ENCODE data around the gene TMEM198.

The TMEM198 gene

GRCh38 chr2:219533930-219534661 is 9.7 kb upstream of the TMEM198 start:
- no peaks in the 10 kb centered on the region for H3K9me3 ChIP-seq (ENCODE audit: low read depth, low read length)
- no peak overlapping the region for H3K27ac ChIP-seq
- no peak overlapping the region for H3K4me3 ChIP-seq
- TF ChIP-seq EZH2 (IDR thresholded peaks at IDR 0.05) (no peak), POLR2AphosphoS5 (IDR thresholded peaks at IDR 0.05; ENCODE audit: borderline replicate concordance, low read depth, low read length) (no peak), FOXP2 (optimal IDR thresholded peaks at IDR 0.05; ENCODE audit: control extremely low read depth, extremely low read length, insufficient read depth) (no peak)
- no peaks in the 10 kb centered on the region for H3K36me3 ChIP-seq (ENCODE audit: insufficient read depth, low read length)
- H3K9ac ChIP-seq (ENCODE audit: insufficient read length) = no peak overlapping the region
- DNase-seq (ENCODE audit: low read depth, low spot score) = no peak

DNA sequence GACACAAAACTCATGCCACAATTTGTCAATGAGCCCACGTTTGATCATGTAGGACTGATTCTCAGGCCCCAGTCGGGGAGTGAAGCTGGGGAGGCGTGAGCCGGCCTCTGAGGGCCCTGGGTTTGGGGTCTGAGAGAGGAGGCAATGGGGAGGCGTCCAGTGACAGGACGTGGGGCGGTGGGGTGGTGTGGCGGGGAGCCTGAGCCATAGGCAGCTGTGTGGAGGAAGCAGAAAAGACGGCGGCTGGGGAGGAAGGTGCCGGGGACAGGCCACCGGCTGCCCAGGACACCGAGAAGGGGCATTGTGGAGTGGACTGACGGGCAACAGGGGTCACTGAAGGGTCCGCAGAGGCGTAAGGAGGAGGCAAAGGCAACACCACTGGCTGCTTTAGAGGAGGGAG is 7.4 kb upstream of the TMEM198 start:
- Histone ChIP-seq H3K9me3 (ENCODE audit: low read depth, low read length) (no peaks in the 10 kb centered on the region), H3K9ac (ENCODE audit: insufficient read length) (no peak overlapping the region), H3K27ac (no peak overlapping the region), H3K4me3 (no peak overlapping the region), H3K36me3 (ENCODE audit: insufficient read depth, low read length) (no peaks in the 10 kb centered on the region)
- no peak for DNase-seq (ENCODE audit: low read depth, low spot score)
- TF ChIP-seq FOXP2 (optimal IDR thresholded peaks at IDR 0.05; ENCODE audit: control extremely low read depth, extremely low read length, insufficient read depth) (no peak), EZH2 (IDR thresholded peaks at IDR 0.05) (no peak), POLR2AphosphoS5 (IDR thresholded peaks at IDR 0.05; ENCODE audit: borderline replicate concordance, low read depth, low read length) (no peak)

GRCh38 chr2:219536967-219537366 is 6.9 kb upstream of the TMEM198 start:
- no peak overlapping the region for H3K9ac ChIP-seq (ENCODE audit: insufficient read length)
- no peak overlapping the region for H3K4me3 ChIP-seq
- no peaks in the 10 kb centered on the region for H3K9me3 ChIP-seq (ENCODE audit: low read depth, low read length)
- DNase-seq (ENCODE audit: low read depth, low spot score) = no peak
- TF ChIP-seq EZH2 (IDR thresholded peaks at IDR 0.05) (no peak), POLR2AphosphoS5 (IDR thresholded peaks at IDR 0.05; ENCODE audit: borderline replicate concordance, low read depth, low read length) (no peak), FOXP2 (optimal IDR thresholded peaks at IDR 0.05; ENCODE audit: control extremely low read depth, extremely low read length, insufficient read depth) (no peak)
- no peak overlapping the region for H3K27ac ChIP-seq
- H3K36me3 ChIP-seq (ENCODE audit: insufficient read depth, low read length) = no peaks in the 10 kb centered on the region

- peak overlapping the region; percentile 59 for H3K4me3 ChIP-seq
- peak overlapping the region; percentile 57 for H3K9ac ChIP-seq (ENCODE audit: insufficient read length)
- no peaks in the 10 kb centered on the region for H3K36me3 ChIP-seq (ENCODE audit: insufficient read depth, low read length)
- TF ChIP-seq POLR2AphosphoS5 (IDR thresholded peaks at IDR 0.05; ENCODE audit: borderline replicate concordance, low read depth, low read length) = no peak
- TF ChIP-seq FOXP2 (optimal IDR thresholded peaks at IDR 0.05; ENCODE audit: control extremely low read depth, extremely low read length, insufficient read depth) = no peak
- TF ChIP-seq EZH2 (IDR thresholded peaks at IDR 0.05) = no peak
- peak overlapping the region; percentile 80 for H3K27ac ChIP-seq
- H3K9me3 ChIP-seq (ENCODE audit: low read depth, low read length) = no peaks in the 10 kb centered on the region
- DNase-seq (ENCODE audit: low read depth, low spot score) = no peak
Observed at GRCh38 chr2:219537657-219538488, 6.0 kb upstream of the TMEM198 start.

DNA sequence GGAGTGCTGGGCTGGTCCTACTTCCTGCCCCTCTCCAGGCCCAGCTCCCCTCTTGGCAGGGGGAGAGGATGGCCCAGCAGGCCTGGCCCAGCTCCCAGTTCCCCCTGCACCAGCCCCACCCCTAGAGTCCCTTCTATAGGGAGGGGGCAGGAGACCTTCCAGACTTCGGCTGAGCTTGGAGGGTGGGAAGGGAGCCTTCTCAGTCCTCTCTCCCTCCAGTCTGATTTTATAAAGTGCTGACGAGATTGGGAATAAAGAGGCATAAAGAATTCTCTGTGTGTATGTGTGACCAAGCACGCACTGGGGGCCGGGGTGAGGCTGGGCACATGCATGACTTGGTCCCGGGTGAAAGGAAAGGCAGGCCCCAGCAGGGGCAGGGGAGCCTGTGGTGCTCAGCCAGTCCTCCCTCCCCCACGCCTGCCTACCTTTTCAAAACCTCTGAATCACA is 5.3 kb upstream of the TMEM198 start:
- Histone ChIP-seq H3K9ac (ENCODE audit: insufficient read length) (peak overlapping the region; percentile 57), H3K36me3 (ENCODE audit: insufficient read depth, low read length) (no peaks in the 10 kb centered on the region), H3K9me3 (ENCODE audit: low read depth, low read length) (no peaks in the 10 kb centered on the region), H3K4me3 (peak overlapping the region; percentile 59), H3K27ac (peak overlapping the region; percentile 80)
- peak; percentile 22 for TF ChIP-seq FOXP2 (optimal IDR thresholded peaks at IDR 0.05; ENCODE audit: control extremely low read depth, extremely low read length, insufficient read depth)
- TF ChIP-seq POLR2AphosphoS5 (IDR thresholded peaks at IDR 0.05; ENCODE audit: borderline replicate concordance, low read depth, low read length) = no peak
- no peak for TF ChIP-seq EZH2 (IDR thresholded peaks at IDR 0.05)
- DNase-seq (ENCODE audit: low read depth, low spot score) = no peak

DNA sequence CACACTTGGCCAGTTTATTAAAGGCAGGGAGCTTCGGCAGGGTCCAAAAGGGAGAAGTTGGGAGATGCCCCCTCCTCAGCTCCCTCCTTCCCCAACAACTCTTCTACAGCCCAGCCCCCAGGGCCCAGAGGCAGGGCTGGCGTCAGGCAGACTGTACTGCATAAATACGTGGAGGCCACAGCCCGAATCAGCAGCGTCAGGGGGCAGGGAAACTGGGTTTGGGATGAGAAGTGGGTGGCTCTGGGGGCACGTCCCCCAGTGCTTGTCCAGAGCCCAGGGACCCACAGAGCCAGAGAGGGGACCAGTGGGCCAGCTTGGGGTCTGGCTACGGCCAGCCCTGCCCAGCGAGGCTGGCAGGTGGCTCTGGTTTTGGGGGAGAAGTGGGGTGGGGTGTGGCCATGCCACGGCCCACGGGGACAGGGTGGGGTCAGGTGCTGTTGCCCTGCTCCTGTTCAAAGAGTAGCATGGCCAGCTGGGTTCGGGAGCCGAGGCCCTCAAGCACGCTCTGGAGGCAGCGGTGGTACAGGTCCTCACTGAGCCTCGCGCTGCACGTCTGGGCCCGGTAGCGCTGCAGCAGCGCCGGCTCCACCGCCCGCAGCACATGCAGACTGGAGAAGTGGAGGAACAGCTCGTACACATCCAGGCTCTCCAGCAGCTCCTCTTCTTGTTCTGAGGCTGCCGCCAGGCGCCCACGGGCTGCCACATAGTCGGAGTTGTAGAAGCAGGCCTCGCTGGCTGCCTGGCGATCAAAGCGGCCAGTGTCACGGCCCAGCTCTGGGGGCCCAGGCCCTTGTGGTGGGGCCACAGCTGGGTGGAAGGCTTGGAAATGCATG is 4.7 kb upstream of the TMEM198 start:
- no peak for TF ChIP-seq FOXP2 (optimal IDR thresholded peaks at IDR 0.05; ENCODE audit: control extremely low read depth, extremely low read length, insufficient read depth)
- TF ChIP-seq POLR2AphosphoS5 (IDR thresholded peaks at IDR 0.05; ENCODE audit: borderline replicate concordance, low read depth, low read length) = no peak
- no peak for TF ChIP-seq EZH2 (IDR thresholded peaks at IDR 0.05)
- Histone ChIP-seq H3K9ac (ENCODE audit: insufficient read length) (peak overlapping the region; percentile 57), H3K9me3 (ENCODE audit: low read depth, low read length) (no peaks in the 10 kb centered on the region), H3K4me3 (peak overlapping the region; percentile 59), H3K36me3 (ENCODE audit: insufficient read depth, low read length) (no peaks in the 10 kb centered on the region), H3K27ac (peak overlapping the region; percentile 80)
- no peak for DNase-seq (ENCODE audit: low read depth, low spot score)

- Histone ChIP-seq H3K9ac (ENCODE audit: insufficient read length) (no peak overlapping the region), H3K9me3 (ENCODE audit: low read depth, low read length) (no peaks in the 10 kb centered on the region), H3K36me3 (ENCODE audit: insufficient read depth, low read length) (no peaks in the 10 kb centered on the region), H3K27ac (no peak overlapping the region), H3K4me3 (no peak overlapping the region)
- no peak for DNase-seq (ENCODE audit: low read depth, low spot score)
- TF ChIP-seq EZH2 (IDR thresholded peaks at IDR 0.05) (no peak), POLR2AphosphoS5 (IDR thresholded peaks at IDR 0.05; ENCODE audit: borderline replicate concordance, low read depth, low read length) (no peak), FOXP2 (optimal IDR thresholded peaks at IDR 0.05; ENCODE audit: control extremely low read depth, extremely low read length, insufficient read depth) (no peak)
Observed at GRCh38 chr2:219539926-219540678, 3.7 kb upstream of the TMEM198 start.

Data from SK-N-MC (cell line).